SK-N-SH (cell line): ENCODE results near the gene NKX1-1. TPM values are rescaled to one million over a fixed set of nuclear protein-coding genes. Genes with fewer than 3 reads are reported as not detected.

Experiments
- CTCF ChIA-PET: fragments of 300-600, 350-600 bp; formaldehyde crosslinking; extraction: SDS; loops from one replicate; lab custom pipeline; 2021; lab: Yijun Ruan, JAX
- POLR2A ChIA-PET: fragments of 350-600 bp; sonication (Branson Sonifier 250); formaldehyde crosslinking; extraction: SDS; loops from one replicate; lab custom pipeline; 2020; ENCODE audit warnings: antibody characterized with exemption, inconsistent platforms; lab: Yijun Ruan, JAX
- DNase-seq: peaks from one replicate; pipeline ENCODE4 v3.0.0; 2012
- H2AFZ ChIP-seq: fragments of 200-600 bp; sonication (generic); 2 replicates; pipeline ENCODE4 v1.8.1; 2016; ENCODE audit warnings: antibody characterized with exemption, mild to moderate bottlenecking, low read depth
- H3F3A ChIP-seq: fragments of 200-600 bp; sonication (generic); replicated peaks from 2 replicates; pipeline ENCODE3; 2016; ENCODE audit warnings: antibody characterized with exemption, mild to moderate bottlenecking; ENCODE audit not compliant: insufficient read depth
- H3K27ac ChIP-seq, 2 experiments: fragments of 200-500 bp in 1 of 2; fragments of 200-600 bp in 1 of 2; sonication (Bioruptor generic) in 1 of 2; sonication (generic), shearing (Covaris generic) in 1 of 2; 2 replicates each; pipeline versions ENCODE4 v1.5.1 to v1.6.1; 2014 to 2016; ENCODE audit warnings: low read depth in 2 of 2, inconsistent platforms in 1 of 2, low read length in 1 of 2, mild to moderate bottlenecking in 1 of 2, mixed read lengths in 1 of 2
- H3K27me3 ChIP-seq: fragments of 200-600 bp; sonication (generic), shearing (Covaris generic); 2 replicates; pipeline ENCODE4 v1.6.1; 2016; ENCODE audit warnings: mixed run types; ENCODE audit not compliant: insufficient read depth
- H3K36me3 ChIP-seq, 2 experiments: fragments of 200-500 bp in 1 of 2; fragments of 200-600 bp in 1 of 2; sonication (Bioruptor generic) in 1 of 2; sonication (generic) in 1 of 2; replicated peaks in 1 of 2; 2 replicates each; pipeline versions ENCODE3 to v1.5.1; 2014 to 2016; ENCODE audit warnings: low read length in 1 of 2, mild to moderate bottlenecking in 1 of 2; ENCODE audit not compliant: insufficient read depth in 2 of 2, control insufficient read depth in 1 of 2
- H3K4me1 ChIP-seq, 2 experiments: fragments of 200-500 bp in 1 of 2; fragments of 200-600 bp in 1 of 2; sonication (Bioruptor generic) in 1 of 2; sonication (generic), shearing (Covaris generic) in 1 of 2; 2 replicates each; pipeline versions ENCODE4 v1.5.1 to v1.6.1; 2014 to 2016; ENCODE audit warnings: low read depth in 1 of 2, low read length in 1 of 2, mixed run types in 1 of 2; ENCODE audit not compliant: insufficient read depth in 2 of 2, control insufficient read depth in 1 of 2
- H3K4me2 ChIP-seq: fragments of 200-600 bp; sonication (generic), shearing (Covaris generic); 2 replicates; pipeline ENCODE4 v1.6.1; 2017; ENCODE audit warnings: mixed run types
- H3K4me3 ChIP-seq, 2 experiments: fragments of 200-500 bp in 1 of 2; fragments of 200-600 bp in 1 of 2; sonication (Bioruptor generic) in 1 of 2; sonication (generic), shearing (Covaris generic) in 1 of 2; 2 replicates each; pipeline versions ENCODE4 v1.5.1 to v1.8.1; 2014 to 2016; ENCODE audit warnings: low read depth in 2 of 2, inconsistent platforms in 1 of 2, low read length in 1 of 2, mild to moderate bottlenecking in 1 of 2, mixed read lengths in 1 of 2, moderate library complexity in 1 of 2
- H3K79me2 ChIP-seq: fragments of 200-600 bp; sonication (generic); 2 replicates; pipeline ENCODE4 v1.8.1; 2017; ENCODE audit warnings: mild to moderate bottlenecking; ENCODE audit not compliant: insufficient read depth
- H3K9ac ChIP-seq: fragments of 200-600 bp; sonication (generic); 2 replicates; pipeline ENCODE4 v1.6.1; 2017; ENCODE audit warnings: mixed run types
- H3K9me2 ChIP-seq: fragments of 200-600 bp; sonication (generic); 2 replicates; pipeline ENCODE4 v1.6.1; 2017; ENCODE audit warnings: mixed run types
- H3K9me3 ChIP-seq: fragments of 200-600 bp; sonication (generic); 2 replicates; pipeline ENCODE4 v1.6.1; 2017; ENCODE audit warnings: mixed run types, mild to moderate bottlenecking, moderate library complexity
- H4K20me1 ChIP-seq: fragments of 200-600 bp; sonication (generic); 2 replicates; pipeline ENCODE4 v1.6.1; 2017; ENCODE audit warnings: mild to moderate bottlenecking, mixed run types; ENCODE audit not compliant: insufficient read depth
- CTCF ChIP-seq: fragments of 200-600 bp; sonication (generic); IDR thresholded peaks from 2 replicates; pipeline ENCODE4 v1.6.1; 2017; ENCODE audit warnings: antibody characterized with exemption, mild to moderate bottlenecking, moderate library complexity
- EZH2phosphoT487 ChIP-seq: fragments of 200-600 bp; sonication (generic); IDR thresholded peaks from 2 replicates; pipeline ENCODE4 v1.6.1; 2017; ENCODE audit warnings: low read depth, mixed run types, mild to moderate bottlenecking, antibody characterized with exemption, moderate library complexity, borderline replicate concordance
- FOSL2 ChIP-seq: IDR thresholded peaks from 2 replicates; pipeline ENCODE4 v1.4.0; 2012; ENCODE audit warnings: low read depth, mild to moderate bottlenecking, moderate library complexity, borderline replicate concordance
- IRF3 ChIP-seq: fragments of 150-350 bp; IDR thresholded peaks from 2 replicates; pipeline ENCODE4 v1.6.1; 2016; ENCODE audit warnings: mild to moderate bottlenecking, low read depth, low read length
- JUND ChIP-seq: IDR thresholded peaks from 2 replicates; pipeline ENCODE4 v1.4.0; 2012
- USF2 ChIP-seq: fragments of 150-350 bp; IDR thresholded peaks from 2 replicates; pipeline ENCODE4 v1.6.1; 2017; ENCODE audit warnings: antibody characterized with exemption, low read length, low read depth, borderline replicate concordance
- WGBS: methylation state at CpG from one replicate; pipeline ENCODE4 v1.1.6; 2017; ENCODE audit warnings: low lambda C conversion rate; 5-methylcytosine and 5-hydroxymethylcytosine counted together
- polyA plus RNA-seq, 3 experiments: library from polyadenylated mRNA; depleted of rRNA; stranded (reverse); fragments of >200 nt; gene quantifications; 2 replicates each; pipeline ENCODE4 v1.2.3, GENCODE V29; 2012

The NKX1-1 gene
- polyA plus RNA-seq, 1 of the 3 experiments (the other 2 are of a cell fraction) = not detected

- Histone ChIP-seq H3K36me3 (peaks cover 0 to 38% of the 10 kb centered on the region in 2 experiments), H3K9me2 (no peaks in the 10 kb centered on the region), H3K27me3 (no peaks in the 10 kb centered on the region), H2AFZ (no peak overlapping the region), H3K4me2 (no peak overlapping the region), H3K9me3 (no peaks in the 10 kb centered on the region), H3K9ac (no peak overlapping the region), H3K4me1 (peaks cover 0 to 9% of the 10 kb centered on the region in 2 experiments; a peak in 1 of 4 replicates), H3K27ac (no peak overlapping the region), H3K79me2 (no peaks in the 10 kb centered on the region), H3K4me3 (no peak overlapping the region)
- CTCF ChIA-PET = interaction anchor here (0.8 to 2.7 kb wide), 4 partner anchors 9 to 148 kb away, joined by 4 to 16 read pairs (median 5); no protein-coding TSS in a partner anchor
- 92% methylated on average over 7 of the region's 25 CpGs for WGBS
- no peak for DNase-seq
- POLR2A ChIA-PET = no interaction called here
- no peak for TF ChIP-seq USF2
- TF ChIP-seq, all 33 proteins: peak for 0
- no peaks in the 10 kb centered on the region for H3F3A ChIP-seq
- H4K20me1 ChIP-seq = peaks cover 3% of the 10 kb centered on the region; the same call in 1 of the 2 replicates
Measured at GRCh38 chr4:1365271-1366178, 40.7 kb downstream of the NKX1-1 start.

- peaks cover 0 to 9% of the 10 kb centered on the region in 2 experiments; a peak in 1 of 4 replicates for H3K4me1 ChIP-seq
- WGBS = 96% methylated on average over 11 of the region's 13 CpGs
- no peaks in the 10 kb centered on the region for H3K9me2 ChIP-seq
- H3K9me3 ChIP-seq = no peaks in the 10 kb centered on the region
- ChIA-PET POLR2A (no interaction called here), CTCF (interaction anchor here (0.8 to 2.7 kb wide), 3 partner anchors 9 to 148 kb away, joined by 4 to 16 read pairs (median 6); no protein-coding TSS in a partner anchor)
- DNase-seq = no peak
- H3K36me3 ChIP-seq = peaks cover 0 to 41% of the 10 kb centered on the region in 2 experiments
- H3F3A ChIP-seq = no peaks in the 10 kb centered on the region
- no peak overlapping the region for H2AFZ ChIP-seq
- H3K4me3 ChIP-seq = no peak overlapping the region
- TF ChIP-seq CTCF (no peak), IRF3 (no peak), JUND (no peak), EZH2phosphoT487 (no peak), FOSL2 (no peak)
- TF ChIP-seq, all 33 proteins: peak for 0
- Histone ChIP-seq H3K9ac (no peak overlapping the region), H3K27ac (no peak overlapping the region), H4K20me1 (peaks cover 3% of the 10 kb centered on the region; the same call in 1 of the 2 replicates), H3K79me2 (no peaks in the 10 kb centered on the region), H3K27me3 (no peaks in the 10 kb centered on the region), H3K4me2 (no peak overlapping the region)
Measured at GRCh38 chr4:1364748-1365147, 41.5 kb downstream of the NKX1-1 start.
